Effector memory CD4-positive, alpha-beta T cell (primary cell): ENCODE measurements around the gene DPYSL4.

Source experiments
- DNase-seq, 3 donors: peaks; one replicate each; pipeline ENCODE4 v3.0.0-alpha.2; 2020
- H3K27ac ChIP-seq: 2 replicates; pipeline ENCODE4 v1.7.0; 2013; ENCODE audit warnings: mild to moderate bottlenecking, low read length, moderate library complexity; ENCODE audit not compliant: insufficient read depth, poor library complexity, severe bottlenecking
- H3K27me3 ChIP-seq: replicated peaks from 2 replicates; pipeline ENCODE4 v1.7.0; 2013; ENCODE audit warnings: mild to moderate bottlenecking, low read length; ENCODE audit not compliant: insufficient read depth, control insufficient read depth, poor library complexity, severe bottlenecking
- H3K36me3 ChIP-seq: 2 replicates; pipeline ENCODE4 v1.7.0; 2013; ENCODE audit warnings: mild to moderate bottlenecking, low read length, moderate library complexity; ENCODE audit not compliant: control insufficient read depth, insufficient read depth
- H3K4me1 ChIP-seq: 2 replicates; pipeline ENCODE4 v1.7.0; 2013; ENCODE audit warnings: low read length, mild to moderate bottlenecking; ENCODE audit not compliant: control insufficient read depth, insufficient read depth, poor library complexity, severe bottlenecking
- H3K4me3 ChIP-seq: 2 replicates; pipeline ENCODE4 v1.7.0; 2013; ENCODE audit warnings: low read length, low read depth, mild to moderate bottlenecking; ENCODE audit not compliant: insufficient read depth, poor library complexity, severe bottlenecking
- H3K9me3 ChIP-seq: 2 replicates; pipeline ENCODE4 v1.7.0; 2013; ENCODE audit warnings: mild to moderate bottlenecking, low read length, moderate library complexity; ENCODE audit not compliant: control insufficient read depth

DPYSL4 gene

GRCh38 chr10:132178672-132179545, 7.8 kb upstream of the DPYSL4 start:
- Histone ChIP-seq H3K36me3 (no peaks in the 10 kb centered on the region), H3K9me3 (no peaks in the 10 kb centered on the region), H3K27ac (no peak overlapping the region), H3K27me3 (peaks cover 10% of the 10 kb centered on the region), H3K4me3 (no peak overlapping the region), H3K4me1 (no peaks in the 10 kb centered on the region)
- no peak for DNase-seq

- no peak for DNase-seq
- H3K4me3 ChIP-seq = no peak overlapping the region
- H3K9me3 ChIP-seq = no peaks in the 10 kb centered on the region
- no peaks in the 10 kb centered on the region for H3K36me3 ChIP-seq
- peaks cover 11% of the 10 kb centered on the region for H3K27me3 ChIP-seq
- no peak overlapping the region for H3K27ac ChIP-seq
- H3K4me1 ChIP-seq = no peaks in the 10 kb centered on the region
Observed at GRCh38 chr10:132179551-132180392, 7.0 kb upstream of the DPYSL4 start.

GRCh38 chr10:132180736-132181135, 6.0 kb upstream of the DPYSL4 start:
- peaks cover 1% of the 10 kb centered on the region for H3K4me1 ChIP-seq
- no peak for DNase-seq
- H3K27ac ChIP-seq = no peak overlapping the region
- peaks cover 18% of the 10 kb centered on the region for H3K27me3 ChIP-seq
- no peaks in the 10 kb centered on the region for H3K9me3 ChIP-seq
- no peak overlapping the region for H3K4me3 ChIP-seq
- H3K36me3 ChIP-seq = no peaks in the 10 kb centered on the region

- Histone ChIP-seq H3K4me1 (peaks cover 9% of the 10 kb centered on the region), H3K9me3 (no peaks in the 10 kb centered on the region), H3K27ac (no peak overlapping the region), H3K4me3 (no peak overlapping the region), H3K36me3 (no peaks in the 10 kb centered on the region), H3K27me3 (peaks cover 20% of the 10 kb centered on the region)
- DNase-seq = no peak
Observed at GRCh38 chr10:132181691-132182425, 4.9 kb upstream of the DPYSL4 start.

- no peaks in the 10 kb centered on the region for H3K9me3 ChIP-seq
- no peak overlapping the region for H3K27ac ChIP-seq
- no peak for DNase-seq
- H3K27me3 ChIP-seq = peaks cover 25% of the 10 kb centered on the region
- H3K36me3 ChIP-seq = no peaks in the 10 kb centered on the region
- no peak overlapping the region for H3K4me3 ChIP-seq
- H3K4me1 ChIP-seq = peaks cover 15% of the 10 kb centered on the region
Observed at GRCh38 chr10:132182591-132182990, 4.2 kb upstream of the DPYSL4 start.

GRCh38 chr10:132183046-132183445, 3.7 kb upstream of the DPYSL4 start:
- Histone ChIP-seq H3K4me1 (peaks cover 19% of the 10 kb centered on the region), H3K27ac (no peak overlapping the region), H3K36me3 (no peaks in the 10 kb centered on the region), H3K27me3 (peaks cover 27% of the 10 kb centered on the region), H3K4me3 (no peak overlapping the region), H3K9me3 (no peaks in the 10 kb centered on the region)
- DNase-seq = no peak

DNA sequence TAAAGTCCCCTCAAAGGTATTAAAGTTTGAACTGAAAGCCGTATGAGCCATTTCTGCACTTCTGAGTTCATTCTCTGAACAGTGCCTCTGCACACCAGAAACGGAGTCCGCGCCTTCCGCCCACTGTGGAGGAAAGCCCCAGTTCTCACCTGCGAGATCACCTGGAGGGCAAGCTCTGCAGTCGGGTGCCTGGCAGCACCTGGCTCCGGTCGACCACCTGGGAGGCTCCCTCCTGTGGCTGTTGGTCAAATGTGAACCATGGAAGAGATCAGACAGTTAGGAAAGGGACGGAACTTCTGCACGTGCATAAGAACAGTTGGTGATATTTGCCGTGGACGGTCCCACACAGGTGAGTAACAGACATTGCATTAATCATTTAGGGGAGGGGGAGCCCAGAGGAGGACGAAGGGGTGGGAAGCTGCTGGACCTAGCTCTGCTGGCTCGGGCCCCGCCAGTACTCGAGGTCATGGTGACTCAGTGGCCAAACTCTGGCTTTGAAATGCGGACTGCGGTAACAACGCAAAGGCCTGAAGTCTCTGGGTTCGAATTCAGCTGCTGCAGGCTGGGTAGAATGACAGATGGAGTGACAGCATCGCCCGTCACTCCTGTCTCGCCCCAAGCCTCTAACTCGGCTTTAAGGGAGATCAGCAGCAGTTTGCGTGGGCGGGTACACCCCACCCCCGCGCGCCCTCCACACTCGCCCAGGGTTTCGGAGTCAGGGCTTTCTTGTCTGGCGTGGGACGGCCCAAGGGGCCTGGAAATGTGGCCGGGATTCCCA, 1.7 kb upstream of the DPYSL4 start:
- DNase-seq = no peak
- peaks cover 25% of the 10 kb centered on the region for H3K27me3 ChIP-seq

DNA sequence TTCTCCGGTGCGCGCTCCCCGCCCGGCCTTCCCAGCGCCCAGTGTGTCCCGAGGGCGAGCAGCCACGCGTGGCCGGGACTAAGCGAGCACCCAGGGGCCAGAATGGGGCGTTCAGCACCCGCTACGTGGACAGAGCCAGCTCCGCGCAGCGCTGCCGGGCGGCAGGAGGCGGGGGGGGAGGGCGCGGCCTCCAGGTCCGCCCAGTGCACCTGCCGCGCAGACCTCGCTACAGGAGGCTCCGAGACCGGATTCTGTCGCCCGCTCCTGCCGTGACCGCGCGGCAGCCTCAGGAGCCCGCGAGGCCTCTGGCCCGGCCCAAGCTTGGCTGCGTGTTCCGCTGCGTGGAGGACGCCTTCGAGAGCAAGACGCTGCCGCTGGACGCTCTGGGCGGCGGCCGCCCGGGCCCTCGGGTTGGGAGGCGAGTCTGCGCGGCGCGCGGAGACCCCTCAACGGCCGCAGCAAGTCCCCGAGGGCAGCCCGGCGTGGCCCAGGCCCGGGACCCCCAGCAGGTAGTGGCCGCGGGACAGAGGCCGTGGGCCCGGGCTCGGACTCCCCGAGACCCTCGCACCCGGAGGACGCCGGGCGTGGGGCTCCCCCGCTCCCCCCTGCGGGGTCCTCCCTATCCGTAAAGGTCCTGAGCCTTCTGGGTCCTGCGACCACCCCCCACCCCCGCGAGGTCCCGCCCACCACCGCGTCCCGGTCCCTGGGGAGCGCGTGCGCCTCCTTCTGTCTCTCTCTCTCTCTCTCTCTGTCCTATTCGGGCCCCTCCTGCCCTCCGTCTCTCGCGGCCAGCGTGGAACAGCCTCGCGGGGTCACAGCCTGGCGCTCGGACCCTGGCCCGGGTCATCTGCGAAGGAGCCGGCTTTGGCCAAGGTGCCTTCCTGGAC, 904 bp upstream of the DPYSL4 start:
- H3K4me1 ChIP-seq = peaks cover 19% of the 10 kb centered on the region
- DNase-seq = peak; percentile 22 to 31 (median 27)
- peaks cover 25% of the 10 kb centered on the region for H3K27me3 ChIP-seq
- peak overlapping the region; percentile 53 for H3K4me3 ChIP-seq
- H3K27ac ChIP-seq = no peak overlapping the region
- no peaks in the 10 kb centered on the region for H3K36me3 ChIP-seq
- no peaks in the 10 kb centered on the region for H3K9me3 ChIP-seq

More for the DNA sequence above, 1.7 kb upstream of the DPYSL4 start:
- Histone ChIP-seq H3K27ac (no peak overlapping the region), H3K4me3 (no peak overlapping the region), H3K36me3 (no peaks in the 10 kb centered on the region), H3K4me1 (peaks cover 19% of the 10 kb centered on the region), H3K9me3 (no peaks in the 10 kb centered on the region)
